Panc1 (cell line): Measurements from ENCODE around the gene TFB1M.

ENCODE experiments used
- CTCF ChIP-seq: fragments of 450-650 bp; IDR thresholded peaks from 2 replicates; pipeline ENCODE4 v1.5.1; 2017; ENCODE audit warnings: mild to moderate bottlenecking
- POLR2AphosphoS5 ChIP-seq: IDR thresholded peaks from 2 replicates; pipeline ENCODE4 v1.6.1; 2012; ENCODE audit warnings: mild to moderate bottlenecking, low read depth, low read length, moderate library complexity

GRCh38 chr6:155328539-155329459 lies 14.5 kb upstream of the TFB1M start:
- TF ChIP-seq CTCF (no peak), POLR2AphosphoS5 (no peak)
